H9 (cell line): ENCODE measurements around the gene TIPIN. TPM values are rescaled to one million over a fixed set of nuclear protein-coding genes. Genes with fewer than 3 reads are reported as not detected.

Experiments
- DNase-seq: peaks from one replicate; pipeline ENCODE4 v3.0.0-alpha.2; 2017
- H2AFZ ChIP-seq: one replicate; pipeline ENCODE4 v1.6.1; 2013; ENCODE audit warnings: mild to moderate bottlenecking, low read length, control low read depth, moderate library complexity
- H2AK5ac ChIP-seq: 2 replicates; pipeline ENCODE4 v1.6.1; 2013; ENCODE audit warnings: low read length, control low read depth, mixed read lengths; ENCODE audit not compliant: insufficient read length
- H2BK120ac ChIP-seq: one replicate; pipeline ENCODE4 v1.6.1; 2013; ENCODE audit warnings: low read depth, mild to moderate bottlenecking, low read length, control low read depth, inconsistent platforms; ENCODE audit not compliant: poor library complexity, severe bottlenecking
- H2BK12ac ChIP-seq: 2 replicates; pipeline ENCODE4 v1.6.1; 2013; ENCODE audit warnings: low read length, control low read depth, mixed read lengths, low read depth; ENCODE audit not compliant: insufficient read length
- H2BK15ac ChIP-seq: 2 replicates; pipeline ENCODE4 v1.6.1; 2013; ENCODE audit warnings: low read depth, low read length, control low read depth
- H2BK20ac ChIP-seq: one replicate; pipeline ENCODE4 v1.6.1; 2013; ENCODE audit warnings: low read depth, mild to moderate bottlenecking, low read length, control low read depth, inconsistent platforms; ENCODE audit not compliant: poor library complexity, severe bottlenecking
- H2BK5ac ChIP-seq: 2 replicates; pipeline ENCODE4 v1.6.1; 2013; ENCODE audit warnings: low read length, control low read depth, mixed read lengths; ENCODE audit not compliant: insufficient read length
- H3K14ac ChIP-seq: 2 replicates; pipeline ENCODE4 v1.6.1; 2013; ENCODE audit warnings: low read length, control low read depth; ENCODE audit not compliant: insufficient read depth
- H3K18ac ChIP-seq: 2 replicates; pipeline ENCODE4 v1.6.1; 2013; ENCODE audit warnings: low read depth, mild to moderate bottlenecking, mixed read lengths, low read length, control low read depth; ENCODE audit not compliant: insufficient read length
- H3K23ac ChIP-seq: 2 replicates; pipeline ENCODE4 v1.6.1; 2013; ENCODE audit warnings: low read length, control low read depth, mixed read lengths, low read depth; ENCODE audit not compliant: insufficient read length
- H3K23me2 ChIP-seq: 2 replicates; pipeline ENCODE4 v1.6.1; 2013; ENCODE audit warnings: low read depth, mild to moderate bottlenecking, mixed read lengths, low read length, control low read depth; ENCODE audit not compliant: insufficient read length, poor library complexity, severe bottlenecking
- H3K27ac ChIP-seq: 2 replicates; pipeline ENCODE4 v1.5.1; 2013; ENCODE audit warnings: low read length, control low read depth, mixed read lengths, low read depth; ENCODE audit not compliant: insufficient read length
- H3K27me3 ChIP-seq: 2 replicates; pipeline ENCODE4 v1.6.1; 2013; ENCODE audit warnings: low read length, control low read depth, inconsistent platforms; ENCODE audit not compliant: insufficient read depth
- H3K4ac ChIP-seq: 2 replicates; pipeline ENCODE4 v1.6.1; 2013; ENCODE audit warnings: low read depth, mild to moderate bottlenecking, control low read depth, inconsistent platforms, low read length, moderate library complexity
- H3K4me1 ChIP-seq: 2 replicates; pipeline ENCODE4 v1.6.1; 2013; ENCODE audit warnings: low read length, control low read depth, inconsistent platforms; ENCODE audit not compliant: insufficient read depth
- H3K4me2 ChIP-seq: 2 replicates; pipeline ENCODE4 v1.6.1; 2013; ENCODE audit warnings: low read length, control low read depth, mixed read lengths; ENCODE audit not compliant: insufficient read length, insufficient read depth
- H3K56ac ChIP-seq: 2 replicates; pipeline ENCODE4 v1.6.1; 2013; ENCODE audit warnings: low read depth, mild to moderate bottlenecking, mixed read lengths, low read length, control low read depth; ENCODE audit not compliant: insufficient read length
- H3K79me1 ChIP-seq: 2 replicates; pipeline ENCODE4 v1.6.1; 2013; ENCODE audit warnings: low read depth, mild to moderate bottlenecking, moderate library complexity, low read length, control low read depth, inconsistent platforms; ENCODE audit not compliant: insufficient read depth, poor library complexity, severe bottlenecking
- H3K79me2 ChIP-seq: 2 replicates; pipeline ENCODE4 v1.6.1; 2013; ENCODE audit warnings: low read length, control low read depth, inconsistent platforms; ENCODE audit not compliant: insufficient read depth
- H3K9ac ChIP-seq: 2 replicates; pipeline ENCODE4 v1.6.1; 2013; ENCODE audit warnings: low read length, control low read depth, mixed read lengths; ENCODE audit not compliant: insufficient read length; ENCODE audit errors: extremely low read depth
- H3K9me3 ChIP-seq: one replicate; pipeline ENCODE4 v1.6.1; 2013; ENCODE audit warnings: low read depth, low read length, inconsistent platforms; ENCODE audit not compliant: control insufficient read depth
- H3T11ph ChIP-seq: one replicate; pipeline ENCODE4 v1.6.1; 2013; ENCODE audit warnings: mild to moderate bottlenecking, low read length, control low read depth, inconsistent platforms
- H4K20me1 ChIP-seq: one replicate; pipeline ENCODE4 v1.6.1; 2013; ENCODE audit not compliant: control insufficient read depth, insufficient read length, insufficient read depth
- H4K5ac ChIP-seq: 2 replicates; pipeline ENCODE4 v1.6.1; 2013; ENCODE audit warnings: low read depth, mild to moderate bottlenecking, mixed read lengths, low read length, control low read depth; ENCODE audit not compliant: insufficient read length
- H4K8ac ChIP-seq: replicated peaks from 2 replicates; pipeline ENCODE4 v1.6.1; 2013; ENCODE audit warnings: low read length, control low read depth, mixed read lengths, low read depth; ENCODE audit not compliant: insufficient read length
- H4K91ac ChIP-seq: 2 replicates; pipeline ENCODE4 v1.6.1; 2013; ENCODE audit warnings: low read depth, mild to moderate bottlenecking, moderate library complexity, mixed read lengths, low read length, control low read depth; ENCODE audit not compliant: insufficient read length
- H3K27ac Mint-ChIP-seq, 3 experiments: 2 replicates in 2 of 3; 3 replicates in 1 of 3; pipeline ENCODE4 v1.8.0; 2020 to 2021; ENCODE audit warnings: mixed read lengths in 3 of 3, mild to moderate bottlenecking in 1 of 3, moderate library complexity in 1 of 3
- H3K27me3 Mint-ChIP-seq: 2 replicates; pipeline ENCODE4 v1.8.0; 2021; ENCODE audit warnings: low read depth, mild to moderate bottlenecking, moderate library complexity, mixed read lengths
- H3K36me3 Mint-ChIP-seq, 3 experiments: 2 replicates in 2 of 3; 3 replicates in 1 of 3; pipeline ENCODE4 v1.8.0; 2020 to 2021; ENCODE audit warnings: low read depth in 3 of 3, mixed read lengths in 3 of 3; ENCODE audit not compliant: insufficient read depth in 1 of 3
- H3K4me1 Mint-ChIP-seq, 2 experiments: 2 replicates each; pipeline ENCODE4 v1.8.0; 2020; ENCODE audit warnings: mixed read lengths in 2 of 2
- H3K4me3 Mint-ChIP-seq, 2 experiments: 2 replicates in 1 of 2; 3 replicates in 1 of 2; pipeline ENCODE4 v1.8.0; 2020 to 2021; ENCODE audit warnings: mild to moderate bottlenecking in 2 of 2, mixed read lengths in 2 of 2, moderate library complexity in 1 of 2
- H3K9me3 Mint-ChIP-seq, 2 experiments: 2 replicates in 1 of 2; 3 replicates in 1 of 2; pipeline ENCODE4 v1.8.0; 2020; ENCODE audit warnings: mild to moderate bottlenecking in 2 of 2, mixed read lengths in 2 of 2, moderate library complexity in 1 of 2
- CTCF ChIP-seq: fragments of 200-600 bp; sonication (generic); conservative IDR thresholded peaks from 3 replicates; pipeline ENCODE4 v1.8.0; 2021; ENCODE audit warnings: antibody characterized with exemption, mild to moderate bottlenecking
- WGBS: extraction: QIAGEN DNeasy Blood & Tissue Kit; methylation state at CpG from one replicate; pipeline ENCODE4 v1.1.7; 2013; ENCODE audit warnings: missing lambda C conversion rate, low lambda C conversion rate, mixed read lengths; ENCODE audit not compliant: insufficient read length; ENCODE audit errors: extremely low coverage; 5-methylcytosine and 5-hydroxymethylcytosine counted together
- total RNA-seq: library from RNA; stranded (reverse); gene quantifications from 2 replicates; pipeline ENCODE4 v1.2.1, GENCODE V29; 2021

Gene TIPIN
- total RNA-seq, 1 experiment from 2014 or later: 26.9 TPM

GRCh38 chr15:66291816-66292570 is 64.5 kb downstream of the TIPIN start:
- Histone ChIP-seq H3K27me3 (no peaks in the 10 kb centered on the region), H4K91ac (no peak overlapping the region), H4K8ac (no peak overlapping the region), H3K4me2 (no peak overlapping the region), H3T11ph (no peak overlapping the region), H3K4me1 (peaks cover 7% of the 10 kb centered on the region; the same call in 1 of the 2 replicates), H3K14ac (no peak overlapping the region), H3K4ac (no peak overlapping the region), H3K9me3 (no peaks in the 10 kb centered on the region), H2BK20ac (no peak overlapping the region), H2AFZ (no peak overlapping the region), H2BK12ac (no peak overlapping the region), H3K56ac (no peak overlapping the region), H4K5ac (no peak overlapping the region), H4K20me1 (no peaks in the 10 kb centered on the region), H2BK5ac (no peak overlapping the region), H2BK15ac (no peak overlapping the region), H2BK120ac (no peak overlapping the region), H3K79me2 (no peaks in the 10 kb centered on the region), H3K18ac (no peak overlapping the region), H2AK5ac (no peak overlapping the region), H3K79me1 (no peaks in the 10 kb centered on the region), H3K9ac (no peak overlapping the region), H3K27ac (no peak overlapping the region), H3K23ac (no peak overlapping the region), H3K23me2 (peaks cover 7% of the 10 kb centered on the region)
- H3K4me1 Mint-ChIP-seq: peaks cover 27 to 33% of the 10 kb centered on the region in 2 experiments
- peak overlapping the region in 1 of 3 experiments; percentile 34; a peak in 1 of 7 replicates for H3K27ac Mint-ChIP-seq
- no CpG with 5 or more reads among the region's 6 CpGs for WGBS
- no peak for DNase-seq
- peaks cover 0 to 9% (median 6%) of the 10 kb centered on the region in 3 experiments; a peak in 5 of 7 replicates for H3K36me3 Mint-ChIP-seq
- H3K27me3 Mint-ChIP-seq: no peaks in the 10 kb centered on the region; the same call in 1 of the 2 replicates
- H3K4me3 Mint-ChIP-seq: peak overlapping the region; percentile 72 to 83
- TF ChIP-seq CTCF: no peak
- no peaks in the 10 kb centered on the region for H3K9me3 Mint-ChIP-seq
